GM23338 (cell line): ENCODE measurements around the gene PTPRN2. TPM values are rescaled to one million over a fixed set of nuclear protein-coding genes. Genes with fewer than 3 reads are reported as not detected.
A peak's percentile ranks its signal among the peaks of the same experiment; 100 is the strongest.

ENCODE experiments used
- ATAC-seq: fragments of 200-7000 bp; cut with Tn5 transposase; 3 replicates; pipeline ENCODE4 v1.9.1; 2020
- DNase-seq: peaks from one replicate; pipeline ENCODE4 v3.0.0-alpha.2; 2015; ENCODE audit warnings: low spot score
- H2AFZ ChIP-seq: fragments of 200-600 bp; sonication (generic); 2 replicates; pipeline ENCODE4 v1.8.0; 2016; ENCODE audit warnings: antibody characterized with exemption, mild to moderate bottlenecking, moderate library complexity
- H3F3A ChIP-seq: fragments of 200-600 bp; sonication (generic); replicated peaks from 2 replicates; pipeline ENCODE4 v1.8.0; 2017; ENCODE audit warnings: antibody characterized with exemption, mixed run types, low read depth
- H3K27ac ChIP-seq: fragments of 200-600 bp; sonication (generic); 2 replicates; pipeline ENCODE4 v1.6.1; 2016; ENCODE audit warnings: low read depth
- H3K27me3 ChIP-seq: fragments of 200-600 bp; sonication (generic); 2 replicates; pipeline ENCODE4 v1.8.0; 2016; ENCODE audit warnings: mild to moderate bottlenecking, mixed run types, moderate library complexity; ENCODE audit not compliant: insufficient read depth
- H3K36me3 ChIP-seq: fragments of 200-600 bp; sonication (generic); 2 replicates; pipeline ENCODE4 v1.8.0; 2016; ENCODE audit warnings: mild to moderate bottlenecking; ENCODE audit not compliant: insufficient read depth
- H3K4me1 ChIP-seq: fragments of 200-600 bp; sonication (generic); 2 replicates; pipeline ENCODE4 v1.8.0; 2016; ENCODE audit warnings: mild to moderate bottlenecking, moderate library complexity; ENCODE audit not compliant: insufficient read depth
- H3K4me2 ChIP-seq: fragments of 200-600 bp; sonication (generic); 2 replicates; pipeline ENCODE4 v1.7.1; 2017; ENCODE audit warnings: mixed run types
- H3K4me3 ChIP-seq: fragments of 200-600 bp; sonication (generic); 2 replicates; pipeline ENCODE4 v1.6.1; 2016; ENCODE audit warnings: mixed run types
- H3K79me2 ChIP-seq: fragments of 200-600 bp; sonication (generic); replicated peaks from 2 replicates; pipeline ENCODE4 v1.8.0; 2017; ENCODE audit warnings: mild to moderate bottlenecking; ENCODE audit not compliant: insufficient read depth
- H3K9me2 ChIP-seq: fragments of 200-600 bp; sonication (generic); 2 replicates; pipeline ENCODE4 v1.8.0; 2017; ENCODE audit not compliant: insufficient read depth
- H4K20me1 ChIP-seq: fragments of 200-600 bp; sonication (generic); replicated peaks from 2 replicates; pipeline ENCODE4 v1.8.0; 2017; ENCODE audit warnings: mild to moderate bottlenecking; ENCODE audit not compliant: insufficient read depth
- H3K27ac Mint-ChIP-seq: 2 replicates; pipeline ENCODE4 v1.8.0; 2020; ENCODE audit warnings: inconsistent platforms, mild to moderate bottlenecking, moderate library complexity, mixed read lengths
- H3K27me3 Mint-ChIP-seq: 3 replicates; pipeline ENCODE4 v1.8.0; 2022; ENCODE audit warnings: low read depth, mild to moderate bottlenecking, moderate library complexity, mixed read lengths, inconsistent platforms; ENCODE audit not compliant: insufficient read depth, poor library complexity
- H3K36me3 Mint-ChIP-seq: 3 replicates; pipeline ENCODE4 v1.8.0; 2021; ENCODE audit warnings: low read depth, mild to moderate bottlenecking, inconsistent platforms, moderate library complexity, mixed read lengths
- H3K4me1 Mint-ChIP-seq: 3 replicates; pipeline ENCODE4 v1.8.0; 2020; ENCODE audit warnings: mild to moderate bottlenecking, inconsistent platforms, mixed read lengths
- H3K4me3 Mint-ChIP-seq: 3 replicates; pipeline ENCODE4 v1.8.0; 2021; ENCODE audit warnings: moderate library complexity, mild to moderate bottlenecking, inconsistent platforms, mixed read lengths
- H3K9me3 Mint-ChIP-seq: 3 replicates; pipeline ENCODE4 v1.8.0; 2020; ENCODE audit warnings: moderate library complexity, mild to moderate bottlenecking, inconsistent platforms, mixed read lengths
- EZH2 ChIP-seq: fragments of 200-600 bp; sonication (generic); IDR thresholded peaks from one replicate; pipeline ENCODE4 v1.8.0; 2017; ENCODE audit warnings: antibody characterized with exemption, mild to moderate bottlenecking, low read depth; ENCODE audit not compliant: unreplicated experiment
- EZH2phosphoT487 ChIP-seq: fragments of 200-600 bp; sonication (generic); IDR thresholded peaks from one replicate; pipeline ENCODE4 v1.8.1; 2018; ENCODE audit warnings: antibody characterized with exemption; ENCODE audit not compliant: unreplicated experiment
- JUNB ChIP-seq: IDR thresholded peaks from one replicate; pipeline ENCODE4 v1.6.1; 2016; ENCODE audit warnings: antibody characterized with exemption; ENCODE audit not compliant: unreplicated experiment
- NANOG ChIP-seq: IDR thresholded peaks from 2 replicates; pipeline ENCODE4 v1.6.1; 2016; ENCODE audit warnings: antibody characterized with exemption, borderline replicate concordance
- POLR2AphosphoS5 ChIP-seq: IDR thresholded peaks from 2 replicates; pipeline ENCODE4 v1.6.1; 2016; ENCODE audit warnings: antibody characterized with exemption, low read depth
- STAT1 ChIP-seq: IDR thresholded peaks from one replicate; pipeline ENCODE4 v1.6.1; 2016; ENCODE audit warnings: antibody characterized with exemption; ENCODE audit not compliant: unreplicated experiment
- ZNF331 ChIP-seq: fragments of 250-450 bp; sonication (Bioruptor Pico); IDR thresholded peaks from 2 replicates; pipeline ENCODE4 v1.5.0; 2020; ENCODE audit warnings: low read depth, mild to moderate bottlenecking, moderate library complexity
- polyA plus RNA-seq: library from polyadenylated mRNA; unstranded; fragments of >200 nt; fragmentation: Nextera tagmentation; extraction: Ambion mirVana; gene quantifications from 2 replicates; pipeline ENCODE4 v1.2.1, GENCODE V29; 2016
- total RNA-seq: library from RNA; depleted of rRNA; stranded (reverse); fragments of >200 nt; shearing (Covaris generic); gene quantifications from 2 replicates; pipeline ENCODE4 v1.2.3, GENCODE V29; 2014
- TF ChIP-seq, protein P1 (sequence below): IDR thresholded peaks from one replicate; pipeline ENCODE4 v1.6.1; 2018; ENCODE audit warnings: antibody characterized with exemption; ENCODE audit not compliant: unreplicated experiment
- TF ChIP-seq, protein P2 (sequence below): IDR thresholded peaks from 2 replicates; pipeline ENCODE4 v1.6.1; 2016; ENCODE audit warnings: antibody characterized with exemption
- TF ChIP-seq, protein P3 (sequence below), 2 experiments: fragments of 200-600 bp in 1 of 2; sonication (generic) in 1 of 2; conservative IDR thresholded peaks; 2 replicates each; pipeline versions ENCODE4 v1.5.1 to v1.6.1; 2016 to 2017; ENCODE audit warnings: antibody characterized with exemption in 2 of 2, low read depth in 2 of 2, mild to moderate bottlenecking in 2 of 2, moderate library complexity in 1 of 2

PTPRN2 gene
- total and polyA plus RNA-seq, 2 experiments from 2014 or later = 0.87 to 4.0 TPM

DNA sequence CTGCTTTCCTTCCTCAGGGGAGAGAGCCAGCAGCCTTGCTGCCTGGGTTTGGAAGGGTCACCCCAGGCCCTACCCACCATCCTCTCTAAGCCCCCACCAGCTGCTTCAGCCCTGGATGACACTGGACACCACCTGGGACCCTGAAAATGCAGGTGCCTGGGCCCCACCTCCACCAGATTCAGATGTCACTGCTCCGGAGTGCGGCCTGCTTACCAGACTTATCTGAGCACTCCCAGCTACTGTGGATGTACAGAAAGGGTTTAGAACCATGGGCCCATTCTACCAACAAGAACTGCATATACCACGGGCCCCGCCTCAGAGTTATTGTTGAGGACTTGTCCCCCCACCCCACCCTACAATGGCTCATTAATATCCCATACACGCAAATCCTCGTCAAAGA, 172.3 kb downstream of the PTPRN2 start:
- Mint-ChIP-seq H3K9me3 (peaks cover 87% of the 10 kb centered on the region), H3K36me3 (peaks cover 29% of the 10 kb centered on the region), H3K4me1 (peaks cover 2% of the 10 kb centered on the region; the same call in 1 of the 3 replicates), H3K4me3 (no peak overlapping the region), H3K27me3 (peaks cover 18% of the 10 kb centered on the region), H3K27ac (no peak overlapping the region)
- Histone ChIP-seq H2AFZ (no peak overlapping the region), H3K79me2 (no peaks in the 10 kb centered on the region), H3F3A (no peaks in the 10 kb centered on the region), H3K4me2 (no peak overlapping the region), H3K4me1 (no peaks in the 10 kb centered on the region), H3K9me2 (0 out of 2 replicates have a peak, but pooled peaks cover 2% of the 10 kb centered on the region), H3K27me3 (no peaks in the 10 kb centered on the region), H3K27ac (no peak overlapping the region), H3K36me3 (no peaks in the 10 kb centered on the region), H4K20me1 (no peaks in the 10 kb centered on the region), H3K4me3 (no peak overlapping the region)
- no peak for ATAC-seq
- DNase-seq = no peak
- TF ChIP-seq POLR2AphosphoS5 = no peak
- TF ChIP-seq JUNB = no peak
- no peak for TF ChIP-seq EZH2
- TF ChIP-seq, protein P1, sequence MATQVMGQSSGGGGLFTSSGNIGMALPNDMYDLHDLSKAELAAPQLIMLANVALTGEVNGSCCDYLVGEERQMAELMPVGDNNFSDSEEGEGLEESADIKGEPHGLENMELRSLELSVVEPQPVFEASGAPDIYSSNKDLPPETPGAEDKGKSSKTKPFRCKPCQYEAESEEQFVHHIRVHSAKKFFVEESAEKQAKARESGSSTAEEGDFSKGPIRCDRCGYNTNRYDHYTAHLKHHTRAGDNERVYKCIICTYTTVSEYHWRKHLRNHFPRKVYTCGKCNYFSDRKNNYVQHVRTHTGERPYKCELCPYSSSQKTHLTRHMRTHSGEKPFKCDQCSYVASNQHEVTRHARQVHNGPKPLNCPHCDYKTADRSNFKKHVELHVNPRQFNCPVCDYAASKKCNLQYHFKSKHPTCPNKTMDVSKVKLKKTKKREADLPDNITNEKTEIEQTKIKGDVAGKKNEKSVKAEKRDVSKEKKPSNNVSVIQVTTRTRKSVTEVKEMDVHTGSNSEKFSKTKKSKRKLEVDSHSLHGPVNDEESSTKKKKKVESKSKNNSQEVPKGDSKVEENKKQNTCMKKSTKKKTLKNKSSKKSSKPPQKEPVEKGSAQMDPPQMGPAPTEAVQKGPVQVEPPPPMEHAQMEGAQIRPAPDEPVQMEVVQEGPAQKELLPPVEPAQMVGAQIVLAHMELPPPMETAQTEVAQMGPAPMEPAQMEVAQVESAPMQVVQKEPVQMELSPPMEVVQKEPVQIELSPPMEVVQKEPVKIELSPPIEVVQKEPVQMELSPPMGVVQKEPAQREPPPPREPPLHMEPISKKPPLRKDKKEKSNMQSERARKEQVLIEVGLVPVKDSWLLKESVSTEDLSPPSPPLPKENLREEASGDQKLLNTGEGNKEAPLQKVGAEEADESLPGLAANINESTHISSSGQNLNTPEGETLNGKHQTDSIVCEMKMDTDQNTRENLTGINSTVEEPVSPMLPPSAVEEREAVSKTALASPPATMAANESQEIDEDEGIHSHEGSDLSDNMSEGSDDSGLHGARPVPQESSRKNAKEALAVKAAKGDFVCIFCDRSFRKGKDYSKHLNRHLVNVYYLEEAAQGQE = no peak
- TF ChIP-seq, protein P2, sequence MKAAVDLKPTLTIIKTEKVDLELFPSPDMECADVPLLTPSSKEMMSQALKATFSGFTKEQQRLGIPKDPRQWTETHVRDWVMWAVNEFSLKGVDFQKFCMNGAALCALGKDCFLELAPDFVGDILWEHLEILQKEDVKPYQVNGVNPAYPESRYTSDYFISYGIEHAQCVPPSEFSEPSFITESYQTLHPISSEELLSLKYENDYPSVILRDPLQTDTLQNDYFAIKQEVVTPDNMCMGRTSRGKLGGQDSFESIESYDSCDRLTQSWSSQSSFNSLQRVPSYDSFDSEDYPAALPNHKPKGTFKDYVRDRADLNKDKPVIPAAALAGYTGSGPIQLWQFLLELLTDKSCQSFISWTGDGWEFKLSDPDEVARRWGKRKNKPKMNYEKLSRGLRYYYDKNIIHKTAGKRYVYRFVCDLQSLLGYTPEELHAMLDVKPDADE = no peak
- TF ChIP-seq STAT1 = no peak
- no peak for TF ChIP-seq NANOG
- no peak for TF ChIP-seq EZH2phosphoT487

DNA sequence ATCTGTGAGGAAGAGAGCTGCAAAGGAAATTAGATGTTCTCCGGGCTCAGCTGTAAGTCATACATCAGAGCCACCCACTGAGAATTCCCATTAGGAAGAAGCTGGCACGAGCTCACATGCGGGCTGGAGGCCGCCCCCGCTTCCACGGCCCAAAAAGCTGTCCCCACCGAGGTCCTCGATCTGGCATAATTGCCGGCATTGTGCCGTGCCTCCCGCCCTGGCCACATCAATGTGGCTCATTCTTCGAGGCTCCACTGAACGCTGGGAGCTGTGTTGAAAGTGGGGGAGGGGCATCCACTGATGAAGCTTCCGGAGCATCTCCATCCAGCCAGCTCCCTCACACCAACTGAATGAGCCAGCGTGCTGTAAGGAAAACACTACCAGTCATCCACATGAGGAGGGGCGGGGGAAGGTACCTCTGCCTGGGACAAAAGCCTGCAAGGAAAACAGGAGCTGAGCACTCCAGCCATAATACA, 173.1 kb downstream of the PTPRN2 start:
- Mint-ChIP-seq H3K4me3 (no peak overlapping the region), H3K9me3 (peaks cover 86% of the 10 kb centered on the region), H3K4me1 (peaks cover 2% of the 10 kb centered on the region; the same call in 1 of the 3 replicates), H3K36me3 (peaks cover 28% of the 10 kb centered on the region), H3K27me3 (peaks cover 17% of the 10 kb centered on the region), H3K27ac (no peak overlapping the region)
- ATAC-seq (peak; percentile 43; the same call in 2 of the 3 replicates), DNase-seq (no peak)
- Histone ChIP-seq H2AFZ (no peak overlapping the region), H3K4me3 (no peak overlapping the region), H3K27ac (no peak overlapping the region), H3K4me2 (no peak overlapping the region), H3K79me2 (no peaks in the 10 kb centered on the region), H4K20me1 (no peaks in the 10 kb centered on the region), H3K9me2 (0 out of 2 replicates have a peak, but pooled peaks cover 2% of the 10 kb centered on the region), H3F3A (no peaks in the 10 kb centered on the region), H3K4me1 (no peaks in the 10 kb centered on the region), H3K36me3 (no peaks in the 10 kb centered on the region), H3K27me3 (no peaks in the 10 kb centered on the region)
- TF ChIP-seq, protein P3, sequence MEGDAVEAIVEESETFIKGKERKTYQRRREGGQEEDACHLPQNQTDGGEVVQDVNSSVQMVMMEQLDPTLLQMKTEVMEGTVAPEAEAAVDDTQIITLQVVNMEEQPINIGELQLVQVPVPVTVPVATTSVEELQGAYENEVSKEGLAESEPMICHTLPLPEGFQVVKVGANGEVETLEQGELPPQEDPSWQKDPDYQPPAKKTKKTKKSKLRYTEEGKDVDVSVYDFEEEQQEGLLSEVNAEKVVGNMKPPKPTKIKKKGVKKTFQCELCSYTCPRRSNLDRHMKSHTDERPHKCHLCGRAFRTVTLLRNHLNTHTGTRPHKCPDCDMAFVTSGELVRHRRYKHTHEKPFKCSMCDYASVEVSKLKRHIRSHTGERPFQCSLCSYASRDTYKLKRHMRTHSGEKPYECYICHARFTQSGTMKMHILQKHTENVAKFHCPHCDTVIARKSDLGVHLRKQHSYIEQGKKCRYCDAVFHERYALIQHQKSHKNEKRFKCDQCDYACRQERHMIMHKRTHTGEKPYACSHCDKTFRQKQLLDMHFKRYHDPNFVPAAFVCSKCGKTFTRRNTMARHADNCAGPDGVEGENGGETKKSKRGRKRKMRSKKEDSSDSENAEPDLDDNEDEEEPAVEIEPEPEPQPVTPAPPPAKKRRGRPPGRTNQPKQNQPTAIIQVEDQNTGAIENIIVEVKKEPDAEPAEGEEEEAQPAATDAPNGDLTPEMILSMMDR (conservative IDR thresholded peaks at IDR 0.05; ENCODE audit: low read depth in 2 of 2) = no peak
- TF ChIP-seq ZNF331 (CRISPR knock-in tag) = no peak
- TF ChIP-seq STAT1 = no peak
- no peak for TF ChIP-seq JUNB
- TF ChIP-seq POLR2AphosphoS5 = no peak
- TF ChIP-seq, protein P1 = no peak
- no peak for TF ChIP-seq NANOG
